Rectal smooth muscle tissue (tissue), 1 donor: ENCODE data around the gene SMIM13.
"Not testable (repeated sequence)": the region's sequence is repeated elsewhere in the genome, so short reads cannot be mapped to it uniquely, and the experiment has no call there.

Experiments used
- H3K27ac ChIP-seq: one replicate; pipeline ENCODE4 v1.7.0; 2013; ENCODE audit warnings: low read depth, low read length, inconsistent platforms
- H3K27me3 ChIP-seq: one replicate; pipeline ENCODE4 v1.7.0; 2013; ENCODE audit warnings: low read length; ENCODE audit not compliant: control insufficient read depth, insufficient read depth
- H3K36me3 ChIP-seq: one replicate; pipeline ENCODE4 v1.7.0; 2013; ENCODE audit warnings: low read length; ENCODE audit not compliant: control insufficient read depth, insufficient read depth
- H3K4me1 ChIP-seq: one replicate; pipeline ENCODE4 v1.7.0; 2013; ENCODE audit warnings: low read length; ENCODE audit not compliant: control insufficient read depth, insufficient read depth
- H3K4me3 ChIP-seq: one replicate; pipeline ENCODE4 v1.7.0; 2013; ENCODE audit warnings: low read length
- H3K9ac ChIP-seq: one replicate; pipeline ENCODE4 v1.7.0; 2013; ENCODE audit warnings: low read length

The SMIM13 gene

GRCh38 chr6:11065436-11066202, 28.0 kb upstream of the SMIM13 start:
- H3K9ac ChIP-seq = no peak overlapping the region
- no peaks in the 10 kb centered on the region for H3K27me3 ChIP-seq
- H3K4me3 ChIP-seq = no peak overlapping the region
- H3K27ac ChIP-seq = no peak overlapping the region
- H3K36me3 ChIP-seq = no peaks in the 10 kb centered on the region
- H3K4me1 ChIP-seq = no peaks in the 10 kb centered on the region

- H3K9ac ChIP-seq = no peak overlapping the region
- H3K27ac ChIP-seq = no peak overlapping the region
- no peaks in the 10 kb centered on the region for H3K36me3 ChIP-seq
- H3K4me3 ChIP-seq = no peak overlapping the region
- no peaks in the 10 kb centered on the region for H3K27me3 ChIP-seq
- no peaks in the 10 kb centered on the region for H3K4me1 ChIP-seq
These were observed 26.9 kb upstream of the SMIM13 start for GRCh38 chr6:11066505-11067347.

GRCh38 chr6:11067348-11067747, 26.3 kb upstream of the SMIM13 start:
- Histone ChIP-seq H3K27me3 (no peaks in the 10 kb centered on the region), H3K4me3 (no peak overlapping the region), H3K4me1 (no peaks in the 10 kb centered on the region), H3K27ac (no peak overlapping the region), H3K9ac (no peak overlapping the region), H3K36me3 (no peaks in the 10 kb centered on the region)

GRCh38 chr6:11069760-11070159, 23.9 kb upstream of the SMIM13 start:
- Histone ChIP-seq H3K4me3 (no peak overlapping the region), H3K27me3 (no peaks in the 10 kb centered on the region), H3K4me1 (no peaks in the 10 kb centered on the region), H3K36me3 (no peaks in the 10 kb centered on the region), H3K9ac (no peak overlapping the region), H3K27ac (no peak overlapping the region)

DNA sequence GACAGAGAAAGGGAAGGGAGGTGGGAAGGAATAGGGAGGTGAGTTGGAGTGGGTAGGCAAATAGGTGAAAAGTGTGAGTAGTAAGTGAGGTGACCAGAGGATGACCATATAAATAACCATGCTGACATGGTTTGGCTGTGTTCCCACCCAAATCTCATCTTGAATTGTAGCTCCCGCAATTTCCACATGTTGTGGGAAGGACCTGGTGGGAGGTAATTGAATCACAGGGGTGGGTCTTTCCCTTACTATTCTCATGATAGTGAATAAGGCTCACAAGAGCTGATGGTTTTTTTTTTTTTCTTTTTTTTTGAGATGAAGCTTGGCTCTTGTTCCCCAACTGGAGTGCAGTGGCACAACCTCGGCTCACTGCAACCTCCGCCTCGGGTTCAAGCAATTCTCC, 21.5 kb upstream of the SMIM13 start:
- no peaks in the 10 kb centered on the region for H3K36me3 ChIP-seq
- no peak overlapping the region for H3K27ac ChIP-seq
- H3K9ac ChIP-seq = no peak overlapping the region
- H3K4me1 ChIP-seq = no peaks in the 10 kb centered on the region
- H3K27me3 ChIP-seq = no peaks in the 10 kb centered on the region
- no peak overlapping the region for H3K4me3 ChIP-seq

- no peaks in the 10 kb centered on the region for H3K4me1 ChIP-seq
- no peaks in the 10 kb centered on the region for H3K27me3 ChIP-seq
- H3K9ac ChIP-seq = no peak overlapping the region
- H3K4me3 ChIP-seq = no peak overlapping the region
- no peak overlapping the region for H3K27ac ChIP-seq
- no peaks in the 10 kb centered on the region for H3K36me3 ChIP-seq
These were observed 17.1 kb upstream of the SMIM13 start for GRCh38 chr6:11076540-11076939.

- Histone ChIP-seq H3K27me3 (no peaks in the 10 kb centered on the region), H3K4me1 (no peaks in the 10 kb centered on the region), H3K4me3 (no peak overlapping the region), H3K9ac (no peak overlapping the region), H3K27ac (no peak overlapping the region), H3K36me3 (no peaks in the 10 kb centered on the region)
These were observed 15.4 kb upstream of the SMIM13 start for GRCh38 chr6:11078266-11078665.

DNA sequence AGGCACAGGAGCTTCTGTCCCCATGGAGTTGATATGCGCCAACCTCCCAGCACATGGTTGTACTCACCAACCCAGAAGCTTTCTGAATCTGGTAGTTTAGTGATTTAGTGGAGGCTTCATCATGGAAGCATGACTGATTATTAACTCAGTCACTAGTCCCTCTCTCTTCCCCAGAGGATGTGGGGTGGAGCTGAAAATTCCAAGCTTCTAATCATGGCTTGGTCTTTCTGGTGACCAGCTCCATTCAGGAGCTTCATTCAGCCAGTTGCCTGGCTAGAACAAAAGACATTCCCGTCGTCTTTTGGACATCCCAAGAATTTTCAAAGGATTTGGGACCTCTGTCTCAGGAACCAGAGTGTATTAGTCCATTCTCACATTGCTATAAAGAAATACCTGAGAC, 13.3 kb upstream of the SMIM13 start:
- Histone ChIP-seq H3K4me1 (no peaks in the 10 kb centered on the region), H3K27ac (no peak overlapping the region), H3K9ac (no peak overlapping the region), H3K27me3 (no peaks in the 10 kb centered on the region), H3K4me3 (no peak overlapping the region), H3K36me3 (no peaks in the 10 kb centered on the region)

DNA sequence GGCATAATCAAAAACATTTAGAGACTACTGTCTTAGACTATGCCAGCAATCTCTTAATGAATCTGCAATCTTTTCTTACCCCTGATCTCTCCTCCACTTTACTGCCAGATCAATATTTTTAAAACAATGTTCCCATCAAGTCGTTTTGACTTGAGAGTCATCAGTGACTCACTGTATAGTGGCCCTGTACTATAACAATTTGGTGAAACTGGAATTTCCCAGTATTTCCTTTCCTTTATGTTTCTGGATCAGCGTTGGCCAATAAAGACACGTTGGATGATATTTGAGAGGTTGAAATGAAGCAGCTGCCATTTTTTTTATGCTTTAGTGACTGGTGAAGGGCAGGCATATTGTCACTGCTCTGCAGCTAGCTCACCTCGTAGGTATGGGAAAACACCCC, 10.1 kb upstream of the SMIM13 start:
- Histone ChIP-seq H3K36me3 (no peaks in the 10 kb centered on the region), H3K4me3 (no peak overlapping the region), H3K9ac (no peak overlapping the region), H3K4me1 (no peaks in the 10 kb centered on the region), H3K27ac (no peak overlapping the region), H3K27me3 (no peaks in the 10 kb centered on the region)

GRCh38 chr6:11083956-11084355, 9.7 kb upstream of the SMIM13 start:
- Histone ChIP-seq H3K27me3 (no peaks in the 10 kb centered on the region), H3K36me3 (no peaks in the 10 kb centered on the region), H3K9ac (no peak overlapping the region), H3K4me1 (no peaks in the 10 kb centered on the region), H3K27ac (no peak overlapping the region), H3K4me3 (no peak overlapping the region)

- Histone ChIP-seq H3K36me3 (no peaks in the 10 kb centered on the region), H3K4me3 (no peak overlapping the region), H3K9ac (no peak overlapping the region), H3K27ac (no peak overlapping the region), H3K4me1 (no peaks in the 10 kb centered on the region), H3K27me3 (no peaks in the 10 kb centered on the region)
These were observed 7.7 kb upstream of the SMIM13 start for GRCh38 chr6:11085758-11086435.

DNA sequence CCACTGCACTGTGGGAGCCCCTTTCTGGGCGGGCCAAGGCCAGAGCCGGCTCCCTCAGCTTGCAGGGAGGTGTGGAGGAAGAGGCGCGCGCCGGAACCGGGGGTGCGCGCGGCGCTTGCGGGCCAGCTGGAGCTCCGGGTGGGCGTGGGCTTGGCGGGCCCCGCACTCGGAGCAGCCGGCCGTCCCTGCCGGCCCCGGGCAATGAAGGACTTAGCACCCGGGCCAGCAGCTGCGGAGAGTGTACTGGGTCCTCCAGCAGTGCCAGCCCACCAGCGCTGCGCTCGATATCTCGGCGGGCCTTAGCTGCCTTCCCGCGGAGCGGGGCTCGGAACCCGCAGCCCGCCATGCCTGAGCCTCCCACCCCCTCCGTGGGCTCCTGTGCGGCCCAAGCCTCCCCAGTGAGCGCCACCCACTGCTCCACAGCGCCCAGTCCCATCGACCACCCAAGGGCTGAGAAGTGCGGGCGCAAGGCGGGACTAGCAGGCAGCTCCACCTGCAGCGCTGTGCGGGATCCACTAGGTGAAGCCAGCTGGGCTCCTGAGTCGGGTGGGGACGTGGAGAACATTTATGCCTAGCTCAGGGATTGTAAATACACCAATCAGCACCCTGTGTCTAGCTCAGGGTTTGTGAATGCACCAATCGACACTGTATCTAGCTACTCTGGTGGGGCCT, 6.4 kb upstream of the SMIM13 start:
- not testable (repeated sequence) for H3K27me3 ChIP-seq, H3K36me3 ChIP-seq, H3K4me3 ChIP-seq, H3K4me1 ChIP-seq, H3K27ac ChIP-seq, H3K9ac ChIP-seq
